K562 (cell line): ENCODE measurements around the gene POP7. TPM values are rescaled to one million over a fixed set of nuclear protein-coding genes. Genes with fewer than 3 reads are reported as not detected.

Source experiments
- ATAC-seq: fragments of 200-7000 bp; cut with Tn5 transposase; 3 replicates; pipeline ENCODE4 v1.9.1; 2020; ENCODE audit warnings: moderate library complexity
- BruUV-seq: library from RNA; stranded (reverse); fragments of 400-500 nt; replicated peaks from 2 replicates; lab custom pipeline; 2021; lab: Mats Ljungman, UMichigan
- CTCF ChIA-PET: fragments of 300-600 bp; formaldehyde crosslinking; extraction: SDS; loops from one replicate; lab custom pipeline; 2021; ENCODE audit warnings: low intra/inter-chr PET ratio; lab: Yijun Ruan, JAX
- POLR2A ChIA-PET: fragments of 300-600, 350-650 bp; sonication (Branson Sonifier 250); formaldehyde crosslinking; extraction: SDS; loops from one replicate; lab custom pipeline; 2021; ENCODE audit warnings: antibody characterized with exemption, inconsistent platforms; lab: Yijun Ruan, JAX
- DNase-seq, 4 experiments: peaks; one replicate each; pipeline versions ENCODE4 v3.0.0 to v3.0.0-alpha.2; 2011 to 2018; ENCODE audit warnings: low spot score in 3 of 4, mixed read lengths in 3 of 4; ENCODE audit errors: extremely low read depth in 1 of 4
- FAIRE-seq: peaks from 2 replicates; lab custom pipeline; 2011; peaks lifted over from hg19 to GRCh38; lab: Jason Lieb, UNC
- H2AFZ ChIP-seq: 2 replicates; pipeline ENCODE4 v1.6.0; 2011; ENCODE audit warnings: low read depth, low read length, control low read depth, inconsistent platforms
- H3K27ac ChIP-seq: fragments of 200-600 bp; 3 replicates; pipeline ENCODE4 v1.8.0; 2011; ENCODE audit warnings: low read depth, mild to moderate bottlenecking, control low read depth, inconsistent platforms, low read length, moderate library complexity, mixed read lengths; ENCODE audit errors: extremely low read depth
- H3K27me3 ChIP-seq, 2 experiments: fragments of 300-600 bp in 1 of 2; 2 replicates in 1 of 2; 3 replicates in 1 of 2; pipeline versions ENCODE4 v1.6.0 to v1.8.0; 2011; ENCODE audit warnings: inconsistent platforms in 2 of 2, low read length in 2 of 2, mild to moderate bottlenecking in 1 of 2, mixed read lengths in 1 of 2, moderate library complexity in 1 of 2; ENCODE audit not compliant: control insufficient read depth in 2 of 2, insufficient read depth in 2 of 2
- H3K36me3 ChIP-seq: fragments of 300-600 bp; 3 replicates; pipeline ENCODE4 v1.8.0; 2011; ENCODE audit warnings: mild to moderate bottlenecking, low read length, inconsistent platforms; ENCODE audit not compliant: control insufficient read depth, insufficient read depth
- H3K4me1 ChIP-seq, 2 experiments: fragments of 200-600 bp in 1 of 2; replicated peaks in 1 of 2; 2 replicates in 1 of 2; 3 replicates in 1 of 2; pipeline versions ENCODE4 v1.5.1 to v1.8.0; 2011; ENCODE audit warnings: inconsistent platforms in 2 of 2, low read length in 2 of 2, mild to moderate bottlenecking in 1 of 2, mixed read lengths in 1 of 2, moderate library complexity in 1 of 2; ENCODE audit not compliant: control insufficient read depth in 2 of 2, insufficient read depth in 2 of 2
- H3K4me2 ChIP-seq: 2 replicates; pipeline ENCODE4 v1.6.1; 2011; ENCODE audit warnings: low read length, control low read depth, inconsistent platforms, mixed read lengths; ENCODE audit not compliant: insufficient read depth
- H3K4me3 ChIP-seq: fragments of 200-600 bp; sonication (generic), shearing (Covaris generic); 2 replicates; pipeline ENCODE4 v1.5.1; 2016; ENCODE audit warnings: control low read depth, inconsistent platforms
- H3K79me2 ChIP-seq: fragments of 200-600 bp; 3 replicates; pipeline ENCODE4 v1.8.0; 2011; ENCODE audit warnings: low read length, inconsistent platforms; ENCODE audit not compliant: control insufficient read depth, insufficient read depth
- H3K9ac ChIP-seq, 2 experiments: 2 replicates each; pipeline versions ENCODE4 v1.6.0 to v1.6.1; 2011; ENCODE audit warnings: low read depth in 2 of 2, low read length in 2 of 2, control low read depth in 1 of 2, inconsistent platforms in 1 of 2, mild to moderate bottlenecking in 1 of 2, mixed read lengths in 1 of 2; ENCODE audit not compliant: insufficient read depth in 1 of 2
- H3K9me1 ChIP-seq: one replicate; pipeline ENCODE4 v1.6.0; 2011; ENCODE audit warnings: inconsistent platforms, mild to moderate bottlenecking, low read length, moderate library complexity; ENCODE audit not compliant: control insufficient read depth, insufficient read depth
- H3K9me3 ChIP-seq: replicated peaks from 2 replicates; pipeline ENCODE4 v1.5.1; 2011; ENCODE audit warnings: low read depth, low read length, inconsistent platforms; ENCODE audit not compliant: control insufficient read depth, insufficient read depth
- H4K20me1 ChIP-seq: replicated peaks from 2 replicates; pipeline ENCODE4 v1.6.1; 2011; ENCODE audit warnings: low read length, inconsistent platforms, mixed read lengths; ENCODE audit not compliant: control insufficient read depth, insufficient read depth
- SAFB ChIP-seq: fragments of 200-400 bp; formaldehyde crosslinking; IDR thresholded peaks from 2 replicates; pipeline ENCODE4 v1.6.1; 2017; ENCODE audit warnings: low read depth, low read length, borderline replicate concordance
- ZNF41 ChIP-seq: fragments of 250-450 bp; sonication (Bioruptor Pico); conservative IDR thresholded peaks from 2 replicates; pipeline ENCODE4 v1.4.0; 2020; ENCODE audit warnings: mild to moderate bottlenecking
- WGBS: fragments of 100-300 bp; shearing (Covaris generic); methylation state at CpG from one replicate; pipeline ENCODE4 v1.1.6; 2016; ENCODE audit warnings: low coverage, mixed read lengths; ENCODE audit not compliant: insufficient coverage; ENCODE audit errors: missing lambda C conversion rate; 5-methylcytosine and 5-hydroxymethylcytosine counted together
- in situ Hi-C: fragments of 300-500 bp; cut with MboI; formaldehyde crosslinking; loops from 4 replicates; pipeline ENCODE4 v1.15.0; 2018; ENCODE audit warnings: inconsistent platforms, mixed read lengths
- intact Hi-C: fragments of 100-400 bp; cut with micrococcal nuclease; formaldehyde crosslinking; loops from 2 replicates; pipeline ENCODE4 v1.14.2; 2022
- polyA plus RNA-seq, 8 experiments: library from polyadenylated mRNA; depleted of rRNA in 4 of 8; stranded (reverse) in 5 of 8; unstranded in 3 of 8; fragments of >200 nt; fragmentation: Nextera tagmentation in 2 of 8; fragmentation: Illumina TruSeq in 1 of 8; extraction: Ambion mirVana in 2 of 8; extraction: Trizol in 1 of 8; gene quantifications; 2 replicates each; pipeline versions ENCODE4 v1.2.1 to v1.2.3, GENCODE V29; 2011 to 2014; ENCODE audit warnings: inconsistent platforms in 1 of 8, missing spikeins in 1 of 8
- total RNA-seq, 7 experiments: library from RNA; depleted of rRNA in 6 of 7; stranded (reverse); fragments of >200 nt in 6 of 7; fragmentation: Illumina TruSeq in 2 of 7; extraction: Trizol in 2 of 7; gene quantifications; 2 replicates each; pipeline versions ENCODE4 v1.2.1 to v1.2.3, GENCODE V29; 2011 to 2021; ENCODE audit warnings: low replicate concordance in 1 of 7
- TF ChIP-seq, protein P1 (sequence below): sonication (generic); formaldehyde crosslinking; IDR thresholded peaks from 2 replicates; pipeline ENCODE4 v1.8.0; 2022; ENCODE audit warnings: missing genetic modification reagents, mild to moderate bottlenecking, borderline replicate concordance

POP7 gene
- total and polyA plus RNA-seq, 9 of the 15 experiments (the other 6 are each of a cell fraction or from before 2014, with no cell fraction given), result 11.5 to 163 (median 68.9) TPM

DNA sequence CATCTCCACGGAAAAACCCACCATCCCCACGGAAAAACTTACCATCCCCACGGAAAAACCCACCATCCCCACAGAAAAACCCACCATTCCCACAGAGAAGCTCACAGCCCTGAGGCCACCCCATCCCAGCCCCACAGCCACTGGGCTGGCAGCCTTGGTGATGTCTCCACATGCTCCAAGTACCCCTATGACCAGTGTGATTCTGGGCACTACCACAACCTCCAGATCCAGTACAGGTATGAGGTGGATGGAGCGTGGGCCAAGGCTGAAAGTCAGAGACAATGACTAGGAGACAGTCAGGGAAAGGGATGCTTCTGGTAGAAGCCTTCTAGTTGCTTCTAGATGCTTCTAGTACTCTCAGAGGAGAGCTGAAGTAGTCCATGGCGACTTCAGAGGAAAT is 47.1 kb downstream of the POP7 start:
- CTCF ChIA-PET, result no interaction called here
- Histone ChIP-seq H3K36me3 (no peaks in the 10 kb centered on the region), H3K4me3 (no peak overlapping the region), H4K20me1 (no peaks in the 10 kb centered on the region), H3K79me2 (no peaks in the 10 kb centered on the region), H3K4me1 (peaks cover 0 to under 1% of the 10 kb centered on the region in 2 experiments; a peak in 2 of 5 replicates), H3K27ac (no peak overlapping the region), H3K9ac (no peak overlapping the region), H3K27me3 (peaks cover 30 to 47% of the 10 kb centered on the region in 2 experiments), H2AFZ (no peak overlapping the region), H3K9me1 (no peaks in the 10 kb centered on the region), H3K9me3 (no peaks in the 10 kb centered on the region), H3K4me2 (no peak overlapping the region)
- WGBS, result 2% methylated on average over 5 of the region's 5 CpGs
- POLR2A ChIA-PET, result interaction anchor here (0.6 to 1.1 kb wide), 3 partner anchors 18 to 47 kb away, joined by 3 to 4 read pairs (median 3); partner anchors contain the start of gene POP7
- FAIRE-seq (no peak), DNase-seq (no peak), ATAC-seq (peak; percentile 24; the same call in 1 of the 3 replicates)
- no TSS peak for BruUV-seq
- in situ Hi-C loops (no loop called here), intact Hi-C loops (no loop called here)
- TF ChIP-seq SAFB, result peak; percentile 12; the same call in 1 of the 2 replicates
- TF ChIP-seq ZNF41 (CRISPR knock-in tag), result no peak
- TF ChIP-seq, protein P1, sequence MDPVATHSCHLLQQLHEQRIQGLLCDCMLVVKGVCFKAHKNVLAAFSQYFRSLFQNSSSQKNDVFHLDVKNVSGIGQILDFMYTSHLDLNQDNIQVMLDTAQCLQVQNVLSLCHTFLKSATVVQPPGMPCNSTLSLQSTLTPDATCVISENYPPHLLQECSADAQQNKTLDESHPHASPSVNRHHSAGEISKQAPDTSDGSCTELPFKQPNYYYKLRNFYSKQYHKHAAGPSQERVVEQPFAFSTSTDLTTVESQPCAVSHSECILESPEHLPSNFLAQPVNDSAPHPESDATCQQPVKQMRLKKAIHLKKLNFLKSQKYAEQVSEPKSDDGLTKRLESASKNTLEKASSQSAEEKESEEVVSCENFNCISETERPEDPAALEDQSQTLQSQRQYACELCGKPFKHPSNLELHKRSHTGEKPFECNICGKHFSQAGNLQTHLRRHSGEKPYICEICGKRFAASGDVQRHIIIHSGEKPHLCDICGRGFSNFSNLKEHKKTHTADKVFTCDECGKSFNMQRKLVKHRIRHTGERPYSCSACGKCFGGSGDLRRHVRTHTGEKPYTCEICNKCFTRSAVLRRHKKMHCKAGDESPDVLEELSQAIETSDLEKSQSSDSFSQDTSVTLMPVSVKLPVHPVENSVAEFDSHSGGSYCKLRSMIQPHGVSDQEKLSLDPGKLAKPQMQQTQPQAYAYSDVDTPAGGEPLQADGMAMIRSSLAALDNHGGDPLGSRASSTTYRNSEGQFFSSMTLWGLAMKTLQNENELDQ (CRISPR knock-in tag), result no peak
